Neutrophil (primary cell): Measurements from ENCODE around the gene WNK2.

Experiments
- H3K27ac ChIP-seq: fragments of 200-600 bp; sonication (generic); 2 replicates; pipeline ENCODE4 v1.5.1; 2016; ENCODE audit warnings: mild to moderate bottlenecking, moderate library complexity
- H3K27me3 ChIP-seq: fragments of 200-600 bp; sonication (generic); 2 replicates; pipeline ENCODE4 v1.6.0; 2016; ENCODE audit warnings: mild to moderate bottlenecking
- H3K36me3 ChIP-seq: fragments of 200-600 bp; sonication (generic); 2 replicates; pipeline ENCODE4 v1.5.1; 2017
- H3K4me1 ChIP-seq, 2 experiments: fragments of 200-600 bp in 1 of 2; sonication (generic) in 1 of 2; 1 replicate in 1 of 2; 2 replicates in 1 of 2; pipeline versions ENCODE4 v1.5.1 to v1.6.1; 2013 to 2016; ENCODE audit warnings: low read depth in 1 of 2, low read length in 1 of 2, mild to moderate bottlenecking in 1 of 2, moderate library complexity in 1 of 2; ENCODE audit not compliant: control insufficient read depth in 1 of 2, insufficient read depth in 1 of 2
- H3K4me3 ChIP-seq, 2 experiments: fragments of 200-600 bp in 1 of 2; sonication (generic) in 1 of 2; 1 replicate in 1 of 2; 2 replicates in 1 of 2; pipeline ENCODE4 v1.5.1; 2013 to 2016; ENCODE audit warnings: low read depth in 1 of 2, low read length in 1 of 2, mild to moderate bottlenecking in 1 of 2, moderate library complexity in 1 of 2
- H3K9me3 ChIP-seq: fragments of 200-600 bp; sonication (generic); 2 replicates; pipeline ENCODE4 v1.5.1; 2016
- CTCF ChIP-seq: fragments of 200-600 bp; sonication (generic); IDR thresholded peaks from 2 replicates; pipeline ENCODE4 v1.5.1; 2016; ENCODE audit warnings: antibody characterized with exemption

Gene WNK2

GRCh38 chr9:93178851-93179786 is 4.8 kb upstream of the WNK2 start:
- peaks cover 6% of the 10 kb centered on the region in 2 experiments for H3K4me1 ChIP-seq
- H3K36me3 ChIP-seq, result no peaks in the 10 kb centered on the region
- H3K27ac ChIP-seq, result no peak overlapping the region
- TF ChIP-seq CTCF, result no peak
- H3K27me3 ChIP-seq, result peaks cover 68% of the 10 kb centered on the region
- no peaks in the 10 kb centered on the region for H3K9me3 ChIP-seq
- H3K4me3 ChIP-seq, result no peak overlapping the region

DNA sequence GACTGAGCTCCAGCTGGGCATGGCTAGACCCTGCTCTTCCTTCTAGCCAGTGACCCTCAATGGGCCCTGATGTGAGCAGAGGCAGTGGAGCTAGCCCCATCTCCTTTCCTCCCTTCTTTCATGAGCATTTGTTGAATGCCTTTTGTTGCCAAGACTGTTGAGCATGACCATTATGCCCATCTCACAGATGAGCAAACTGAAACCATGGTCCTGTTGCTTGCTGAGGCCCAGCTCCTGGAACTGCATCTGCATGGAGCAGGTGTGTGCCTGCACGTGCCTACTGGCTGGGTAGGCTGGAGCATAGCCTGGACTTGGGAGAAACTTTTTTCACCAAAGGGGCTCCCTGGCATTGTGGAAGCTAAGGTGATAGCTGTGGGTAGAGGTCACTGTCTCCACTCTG is 3.0 kb upstream of the WNK2 start:
- Histone ChIP-seq H3K4me1 (peaks cover 8 to 10% of the 10 kb centered on the region in 2 experiments), H3K27me3 (peaks cover 86% of the 10 kb centered on the region)

DNA sequence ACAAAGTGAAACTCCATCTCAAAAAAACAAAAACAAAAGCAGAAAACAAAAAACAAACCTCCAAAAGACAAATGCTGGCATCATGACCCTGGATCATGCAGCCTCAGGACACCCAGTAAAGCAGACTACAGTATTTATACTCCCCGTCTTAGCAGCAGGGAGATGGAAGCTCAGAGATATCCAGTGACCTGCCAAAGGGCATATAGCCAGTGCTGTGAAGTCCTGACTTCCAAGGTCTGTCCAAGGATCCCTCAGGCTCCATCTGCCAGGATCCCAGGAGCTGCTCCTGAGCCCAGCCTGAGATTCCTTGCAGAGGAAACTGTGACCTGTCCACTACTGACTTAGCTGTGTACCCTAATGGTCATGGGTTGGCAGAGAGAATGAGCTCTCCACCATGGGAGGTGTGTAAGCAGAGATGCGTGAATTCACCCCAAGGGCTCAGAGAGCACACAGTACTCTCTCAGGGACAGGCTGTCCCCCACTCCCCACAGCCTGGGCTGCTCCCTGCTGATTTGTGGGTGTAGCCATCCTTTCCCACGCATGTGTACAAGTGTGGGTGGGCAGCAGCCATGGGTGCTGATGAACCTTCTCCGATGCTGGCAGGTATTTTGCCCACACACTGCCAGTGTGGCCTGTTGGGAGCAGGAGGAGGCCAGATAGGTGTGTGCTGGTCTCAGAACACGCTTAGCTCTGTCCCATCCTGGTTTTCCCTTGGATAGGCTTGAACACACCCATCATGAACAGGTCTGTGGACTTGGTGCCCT is 2.1 kb upstream of the WNK2 start:
- Histone ChIP-seq H3K9me3 (no peaks in the 10 kb centered on the region), H3K27ac (no peak overlapping the region), H3K36me3 (no peaks in the 10 kb centered on the region), H3K4me3 (no peak overlapping the region), H3K27me3 (peaks cover 96% of the 10 kb centered on the region), H3K4me1 (peaks cover 8 to 10% of the 10 kb centered on the region in 2 experiments)
- no peak for TF ChIP-seq CTCF

More for the DNA sequence above, 3.0 kb upstream of the WNK2 start:
- no peaks in the 10 kb centered on the region for H3K36me3 ChIP-seq
- H3K9me3 ChIP-seq, result no peaks in the 10 kb centered on the region
- no peak for TF ChIP-seq CTCF
- H3K27ac ChIP-seq, result no peak overlapping the region
- H3K4me3 ChIP-seq, result no peak overlapping the region

DNA sequence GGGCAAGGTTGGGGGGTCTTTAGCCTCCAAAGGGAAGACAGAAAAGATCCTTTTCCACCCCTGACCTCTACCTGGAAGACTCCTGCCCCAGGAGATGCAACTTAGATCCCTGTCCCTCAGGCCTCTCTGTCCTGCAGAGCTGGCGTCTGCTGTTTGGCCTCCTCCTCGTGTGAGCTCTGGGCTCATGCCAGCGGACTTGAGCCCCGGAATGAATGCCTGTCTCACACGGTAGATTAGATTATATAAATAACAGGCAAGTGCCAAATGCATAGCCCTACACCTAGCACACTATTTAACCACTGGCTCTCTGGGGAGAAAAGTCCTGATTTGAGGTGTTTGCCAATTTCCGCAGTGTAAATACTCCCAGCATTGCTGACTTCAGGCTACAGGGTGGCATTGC is 1.4 kb upstream of the WNK2 start:
- H3K27ac ChIP-seq, result no peak overlapping the region
- H3K9me3 ChIP-seq, result no peaks in the 10 kb centered on the region
- peaks cover 8 to 10% of the 10 kb centered on the region in 2 experiments for H3K4me1 ChIP-seq
- no peak for TF ChIP-seq CTCF
- no peaks in the 10 kb centered on the region for H3K36me3 ChIP-seq
- no peak overlapping the region for H3K4me3 ChIP-seq
- H3K27me3 ChIP-seq, result peaks cover 99% of the 10 kb centered on the region

DNA sequence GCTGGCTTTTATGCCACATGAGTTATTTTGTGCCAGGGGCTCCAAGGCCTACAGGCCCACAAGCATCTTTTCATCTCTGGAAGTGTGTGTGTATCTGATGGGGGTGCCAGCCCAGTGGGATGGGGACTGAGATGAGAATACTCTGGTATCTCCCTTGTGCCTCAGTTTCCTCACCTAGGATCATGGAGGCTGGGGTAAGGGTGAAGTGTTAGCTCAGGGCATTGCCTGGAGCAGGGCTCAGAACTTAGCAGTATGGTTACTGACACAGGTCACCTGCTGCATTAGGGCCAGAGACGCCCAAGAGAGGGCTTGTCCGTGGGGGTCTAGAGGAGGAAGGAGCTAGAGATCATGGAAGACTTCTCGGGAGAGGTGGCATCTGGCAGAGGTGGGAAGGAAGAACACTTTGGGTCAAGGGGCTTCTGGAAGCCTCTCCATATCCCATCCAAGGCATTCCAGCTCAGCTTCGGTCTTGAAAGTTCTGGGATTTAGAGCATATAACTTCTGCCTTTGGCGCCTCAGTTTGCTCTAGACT is 742 bp upstream of the WNK2 start:
- Histone ChIP-seq H3K27ac (no peak overlapping the region), H3K4me1 (peaks cover 8 to 10% of the 10 kb centered on the region in 2 experiments), H3K4me3 (no peak overlapping the region), H3K36me3 (no peaks in the 10 kb centered on the region), H3K9me3 (no peaks in the 10 kb centered on the region), H3K27me3 (peaks cover 99% of the 10 kb centered on the region)
- no peak for TF ChIP-seq CTCF
